GM18517 (cell line): ENCODE data around the gene TDRD1.
A peak's percentile ranks its signal among the peaks of the same experiment; 100 is the strongest.
"Not testable (repeated sequence)": the region's sequence is repeated elsewhere in the genome, so short reads cannot be mapped to it uniquely, and the experiment has no call there.

Source experiments
- ATAC-seq: cut with Tn5 transposase; IDR thresholded peaks from one replicate; pipeline ENCODE4 v1.9.1; 2021; ENCODE audit warnings: mild to moderate bottlenecking, moderate library complexity; ENCODE audit not compliant: unreplicated experiment

TDRD1 gene

DNA sequence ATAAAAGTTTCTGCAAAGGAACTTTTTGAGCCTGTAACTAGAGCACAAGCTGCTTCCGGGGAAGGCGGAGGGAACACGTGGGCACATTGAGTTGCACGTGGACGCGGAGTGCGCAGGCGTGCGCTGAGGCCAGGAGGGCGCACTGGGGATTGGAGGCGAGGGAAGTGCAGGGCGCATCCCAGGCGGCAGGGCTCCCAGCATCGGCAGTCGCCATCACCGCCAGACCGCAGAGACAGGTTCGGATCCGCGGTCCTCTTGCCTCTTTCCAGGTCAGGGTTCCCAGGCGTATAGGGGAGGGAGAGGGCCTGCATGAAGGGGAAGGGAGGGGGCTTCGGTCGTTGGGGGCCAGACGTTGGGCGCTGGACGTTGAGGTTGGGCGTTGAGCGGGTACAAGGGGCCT is at the start of gene TDRD1:
TSS of gene TDRD1 (plus strand) at position 206 of the 400 bp plus-strand sequence. CDS start 8,479 bp downstream, outside the sequence.
- ATAC-seq = no peak

DNA sequence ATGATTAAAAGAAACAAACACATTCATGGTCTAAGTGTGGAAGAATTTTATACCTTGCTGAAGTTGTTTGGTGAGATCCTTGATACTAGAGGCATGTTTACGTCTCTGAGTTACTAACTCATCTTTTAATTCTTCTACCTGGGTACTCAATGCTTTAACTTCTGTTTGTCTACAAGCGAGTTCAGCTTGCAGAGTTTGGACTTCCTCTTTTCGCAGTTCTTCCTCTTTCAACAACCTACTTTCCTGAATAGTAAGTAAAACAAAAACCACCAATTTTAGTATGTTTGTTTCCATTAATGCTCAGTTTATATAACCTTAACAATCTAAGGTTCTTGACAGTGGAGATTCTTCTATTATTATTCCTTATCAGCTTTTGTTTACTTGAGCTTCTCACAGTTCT is 48.1 kb upstream of the TDRD1 start:
- ATAC-seq = peak; percentile 85

DNA sequence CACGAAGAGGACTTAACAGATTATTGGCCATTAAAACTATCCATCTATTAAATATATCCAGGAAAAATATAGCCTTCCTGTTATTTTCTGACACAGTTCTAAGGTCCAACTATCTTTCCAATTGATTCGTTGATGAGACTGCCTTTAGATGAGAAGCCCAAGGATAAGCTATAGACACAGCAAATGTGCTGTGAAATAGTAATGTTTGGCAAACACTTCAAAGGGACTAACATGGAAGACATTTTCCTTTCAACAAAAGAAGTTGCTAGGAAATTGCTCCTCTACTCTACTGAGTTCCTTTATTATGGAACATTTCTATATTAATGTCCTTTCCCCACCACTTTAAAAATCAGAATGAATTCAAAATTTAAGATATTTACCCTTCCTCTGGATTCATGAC is 43.7 kb upstream of the TDRD1 start:
- no peak for ATAC-seq

DNA sequence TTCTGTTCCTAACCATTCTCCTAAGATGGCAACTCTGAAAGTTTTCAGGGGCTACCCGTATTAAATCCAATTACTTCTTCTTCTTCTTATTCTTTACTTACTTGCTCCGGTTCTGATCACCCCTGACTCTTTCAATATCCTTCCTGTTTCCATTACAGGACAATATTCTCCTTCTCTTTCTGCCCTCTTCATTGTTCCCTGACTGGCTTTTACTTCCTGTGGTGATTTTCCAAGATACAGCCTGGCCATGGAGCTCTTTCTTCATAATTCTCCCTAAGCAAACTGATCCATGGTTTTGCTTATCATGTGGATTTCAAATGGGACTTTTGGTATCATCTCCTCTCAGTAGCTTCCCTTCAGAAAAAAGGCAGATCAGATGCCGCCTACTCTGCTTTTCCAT is 40.6 kb upstream of the TDRD1 start:
- ATAC-seq = no peak

- no peak for ATAC-seq
Measured at GRCh38 chr10:114140036-114140435, 39.1 kb upstream of the TDRD1 start.

GRCh38 chr10:114140827-114141226 is 38.3 kb upstream of the TDRD1 start:
- ATAC-seq = not testable (repeated sequence)

DNA sequence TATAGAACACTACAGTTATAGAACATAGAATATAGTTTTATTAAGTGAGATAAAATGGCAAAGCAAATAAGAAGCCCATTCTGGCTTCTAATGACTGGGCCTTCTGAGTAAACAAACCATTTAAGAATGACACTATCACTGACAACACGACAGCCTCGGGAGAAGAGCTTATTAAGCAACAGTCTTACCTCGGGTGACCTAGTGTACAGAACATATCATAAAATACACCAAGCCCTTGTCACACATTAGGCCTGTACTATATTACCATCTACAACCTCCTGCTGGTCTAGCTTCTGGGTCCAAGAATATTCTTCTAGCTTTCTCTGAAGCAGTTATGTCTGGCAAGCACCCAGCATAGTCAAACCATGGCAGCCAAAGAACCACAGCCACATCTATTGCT is 37.1 kb upstream of the TDRD1 start:
- ATAC-seq = no peak

GRCh38 chr10:114143160-114143559 is 36.0 kb upstream of the TDRD1 start:
- ATAC-seq = no peak

DNA sequence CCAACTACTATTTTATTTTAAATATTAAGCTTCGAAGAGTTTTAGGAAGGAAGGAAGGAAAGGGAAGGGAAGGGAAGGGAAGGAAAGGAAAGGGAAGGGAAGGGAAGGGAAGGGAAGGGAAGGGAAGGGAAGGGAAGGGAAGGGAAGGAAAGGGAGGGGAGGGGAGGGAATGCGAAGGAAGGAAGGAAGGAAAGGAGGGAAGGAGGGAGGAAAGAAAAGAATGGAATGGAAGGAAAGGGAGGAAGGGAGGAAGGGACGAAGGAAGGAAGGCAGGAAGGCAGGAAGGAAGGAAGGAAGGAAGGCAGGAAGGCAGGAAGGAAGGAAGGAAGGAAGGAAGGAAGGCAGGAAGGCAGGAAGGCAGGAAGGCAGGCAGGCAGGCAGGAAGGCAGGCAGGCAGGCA is 29.7 kb upstream of the TDRD1 start:
- ATAC-seq = not testable (repeated sequence)

- ATAC-seq = no peak
Measured at GRCh38 chr10:114151486-114151885, 27.7 kb upstream of the TDRD1 start.

GRCh38 chr10:114151892-114152291 is 27.3 kb upstream of the TDRD1 start:
- no peak for ATAC-seq

DNA sequence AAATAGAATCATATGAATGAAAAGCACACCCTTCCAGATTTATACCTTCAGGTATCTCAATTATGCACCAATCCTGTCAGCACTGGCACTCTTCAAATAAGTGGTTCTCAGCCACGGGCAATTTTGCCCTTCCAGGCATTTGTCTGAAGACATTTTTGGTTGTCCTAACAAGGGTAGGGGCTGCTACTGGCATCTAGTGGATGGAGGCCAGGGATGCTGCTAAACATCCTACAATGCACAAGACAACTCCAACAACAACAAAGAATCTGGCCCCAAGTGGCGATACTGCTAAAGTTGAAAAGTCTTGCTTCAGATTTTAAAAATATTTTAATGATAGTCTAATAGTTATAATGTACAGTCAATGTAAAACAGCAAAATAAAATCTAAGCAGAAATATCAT is 21.2 kb upstream of the TDRD1 start:
- ATAC-seq = no peak

DNA sequence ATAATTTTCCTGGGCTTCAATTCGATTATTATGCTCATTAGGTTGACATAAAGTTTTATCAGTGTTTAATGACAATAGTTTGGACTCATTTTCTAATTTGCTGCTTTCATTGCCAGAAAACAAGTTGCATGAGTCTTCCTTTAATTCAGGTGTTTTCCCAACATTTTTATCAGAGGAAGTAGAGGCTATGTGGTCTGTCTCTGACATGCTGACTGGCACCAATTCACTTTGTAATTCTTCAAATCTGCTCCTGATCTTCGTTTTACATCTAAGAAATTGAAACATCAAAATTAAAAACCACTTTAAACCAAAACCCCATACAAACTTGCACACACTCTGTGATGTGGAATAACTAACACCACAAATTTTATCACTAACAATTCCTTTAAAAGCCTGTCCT is 16.1 kb upstream of the TDRD1 start:
- ATAC-seq = no peak

GRCh38 chr10:114166043-114166442 is 13.1 kb upstream of the TDRD1 start:
- ATAC-seq = no peak

GRCh38 chr10:114166494-114166893 is 12.7 kb upstream of the TDRD1 start:
- ATAC-seq = no peak

DNA sequence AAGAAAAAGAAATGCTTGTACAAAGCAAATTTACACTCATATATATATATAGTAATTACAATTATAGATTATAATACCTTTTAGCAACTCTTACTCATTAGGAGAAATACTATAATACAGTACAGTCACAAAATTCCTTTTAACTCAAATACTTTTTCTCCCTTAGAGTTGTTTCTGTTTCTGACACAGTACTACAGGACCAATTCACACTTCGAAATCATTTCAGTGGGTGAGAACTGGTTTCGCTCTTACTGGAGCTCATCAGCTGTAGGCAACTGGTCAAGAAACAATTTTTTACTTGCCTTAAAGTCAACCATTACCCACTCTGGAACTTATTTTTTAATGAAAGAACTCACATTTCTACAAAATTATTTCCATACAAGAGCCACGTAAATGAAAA is 11.2 kb upstream of the TDRD1 start:
- no peak for ATAC-seq

DNA sequence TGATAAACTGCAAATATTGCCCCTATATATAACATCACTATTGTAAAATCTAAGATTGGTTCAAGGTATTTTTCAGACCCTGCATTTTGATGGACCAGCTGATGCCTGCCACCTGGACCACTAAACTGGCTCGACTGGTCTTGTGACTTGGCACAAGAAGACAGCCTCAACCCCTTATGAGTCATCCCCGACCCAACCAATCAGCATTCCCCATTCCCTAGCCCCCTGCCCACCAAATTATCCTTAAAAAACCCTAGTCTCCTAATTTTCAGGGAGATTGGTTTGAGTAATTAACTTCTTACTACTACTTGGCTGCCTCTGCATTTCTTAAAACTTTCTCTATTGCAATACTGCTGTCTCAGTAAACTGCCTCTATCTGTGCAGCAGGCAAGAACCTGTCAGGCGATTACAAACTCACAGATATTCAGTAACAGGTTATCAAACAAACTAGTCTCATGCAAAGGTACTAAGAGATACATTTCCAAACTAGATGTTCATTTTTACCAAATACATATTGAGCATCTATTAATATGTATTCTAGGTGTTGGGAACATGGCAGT is 10.6 kb upstream of the TDRD1 start:
- ATAC-seq = no peak

DNA sequence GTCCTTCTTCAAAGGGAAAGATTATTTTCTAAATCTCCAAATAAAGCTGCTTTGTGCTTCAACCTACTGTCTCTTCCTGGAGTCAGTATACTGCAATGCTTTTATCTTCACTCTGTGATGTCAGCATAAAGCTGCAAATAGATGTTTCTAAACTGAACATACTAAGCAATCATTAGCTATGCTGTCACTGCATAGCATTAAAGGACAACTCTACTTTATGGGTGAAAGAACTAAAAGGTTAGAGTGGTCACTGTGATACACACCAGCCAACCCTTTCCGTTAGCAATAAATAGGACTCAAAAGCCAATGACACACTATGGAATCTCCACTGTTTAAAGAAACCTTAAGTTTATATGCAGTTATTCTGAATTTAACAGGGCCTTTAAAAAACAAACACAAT is 6.9 kb upstream of the TDRD1 start:
- no peak for ATAC-seq

DNA sequence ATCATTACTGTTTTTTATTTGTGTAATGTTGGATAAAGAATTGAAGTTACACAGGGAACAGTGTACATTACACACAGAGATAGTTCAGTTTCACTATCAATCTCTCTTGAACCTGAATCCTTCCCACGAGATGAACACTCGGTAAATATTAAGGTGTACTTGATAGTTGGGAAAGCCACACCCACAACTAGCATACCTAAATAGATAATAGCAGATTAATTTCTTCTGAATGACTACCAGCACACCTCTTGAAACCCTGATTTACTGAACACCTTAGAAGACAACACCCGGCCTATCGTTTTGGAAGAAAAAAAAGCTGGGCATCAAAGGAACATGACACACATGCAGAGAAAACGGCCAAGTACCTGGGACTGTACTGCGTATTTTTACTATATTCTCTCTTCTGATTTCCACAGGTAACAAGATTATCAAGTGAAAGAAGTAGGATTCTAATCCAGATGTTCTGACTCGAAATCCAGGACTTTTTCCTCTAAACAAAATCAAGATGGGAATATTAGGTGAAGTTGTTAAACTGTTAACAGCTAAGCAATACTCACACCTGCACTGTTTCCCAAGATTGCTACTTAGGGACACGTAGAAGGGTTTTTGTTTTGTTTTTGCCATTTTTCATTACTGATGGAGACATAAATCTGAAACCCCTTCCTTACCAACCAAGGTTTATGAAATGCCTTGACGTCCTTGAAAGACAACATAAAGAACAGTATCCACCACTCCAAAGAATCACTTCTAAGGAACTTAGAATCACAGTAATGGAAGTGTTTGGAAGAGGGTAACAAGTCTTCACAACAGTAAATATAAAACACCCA is 6.2 kb upstream of the TDRD1 start:
- ATAC-seq = no peak

GRCh38 chr10:114173603-114173920 is 5.6 kb upstream of the TDRD1 start:
- peak; percentile 2 for ATAC-seq

DNA sequence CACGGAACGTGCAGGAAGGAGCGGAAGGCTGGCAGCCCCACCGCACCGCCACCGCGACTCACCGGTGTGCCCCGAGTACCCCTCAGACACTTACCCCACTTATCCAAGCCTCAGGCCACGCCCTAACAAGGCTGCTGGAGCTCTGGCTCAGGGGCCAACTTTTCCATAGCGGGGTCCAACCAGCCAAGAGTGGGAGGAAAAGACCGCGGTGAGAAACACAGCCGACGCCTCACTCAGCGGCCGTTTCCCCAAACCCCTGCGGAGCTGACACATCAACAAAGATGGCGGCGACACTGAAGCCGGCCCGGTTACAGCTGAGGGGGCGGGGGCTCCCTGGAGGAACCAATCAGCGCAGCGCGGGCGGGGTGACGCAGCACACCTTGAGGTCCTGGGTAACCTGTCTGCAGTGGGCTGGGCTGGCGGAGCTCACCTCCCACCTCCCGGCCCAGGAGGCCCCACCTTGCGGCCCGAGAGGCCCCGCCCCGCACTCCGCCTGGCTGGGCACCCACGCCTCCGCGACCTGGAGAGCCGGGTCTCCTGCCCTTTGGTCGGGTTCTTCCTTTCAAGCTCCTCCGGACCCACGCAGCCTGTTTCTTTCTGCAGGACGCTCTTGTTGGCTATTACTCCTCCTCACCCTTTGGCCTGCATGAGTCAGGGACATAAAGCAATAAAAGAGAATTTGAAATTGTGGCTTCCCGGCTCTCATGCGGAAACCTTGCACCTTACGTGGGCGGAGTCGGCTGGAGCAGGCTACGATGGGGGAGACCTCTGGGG is 5.0 kb upstream of the TDRD1 start, which contains the start of gene CCDC186:
TSS of gene CCDC186 (minus strand) at position 283 of the 774 bp plus-strand sequence. CDS start 10,935 bp downstream, outside the sequence.
- peak; percentile 93 for ATAC-seq

- ATAC-seq = peak; percentile 11
Measured at GRCh38 chr10:114174695-114175188, 4.4 kb upstream of the TDRD1 start.
